Measurements from ENCODE around the gene PELI1.

The PELI1 gene, protein sequence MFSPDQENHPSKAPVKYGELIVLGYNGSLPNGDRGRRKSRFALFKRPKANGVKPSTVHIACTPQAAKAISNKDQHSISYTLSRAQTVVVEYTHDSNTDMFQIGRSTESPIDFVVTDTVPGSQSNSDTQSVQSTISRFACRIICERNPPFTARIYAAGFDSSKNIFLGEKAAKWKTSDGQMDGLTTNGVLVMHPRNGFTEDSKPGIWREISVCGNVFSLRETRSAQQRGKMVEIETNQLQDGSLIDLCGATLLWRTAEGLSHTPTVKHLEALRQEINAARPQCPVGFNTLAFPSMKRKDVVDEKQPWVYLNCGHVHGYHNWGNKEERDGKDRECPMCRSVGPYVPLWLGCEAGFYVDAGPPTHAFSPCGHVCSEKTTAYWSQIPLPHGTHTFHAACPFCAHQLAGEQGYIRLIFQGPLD

DNA sequence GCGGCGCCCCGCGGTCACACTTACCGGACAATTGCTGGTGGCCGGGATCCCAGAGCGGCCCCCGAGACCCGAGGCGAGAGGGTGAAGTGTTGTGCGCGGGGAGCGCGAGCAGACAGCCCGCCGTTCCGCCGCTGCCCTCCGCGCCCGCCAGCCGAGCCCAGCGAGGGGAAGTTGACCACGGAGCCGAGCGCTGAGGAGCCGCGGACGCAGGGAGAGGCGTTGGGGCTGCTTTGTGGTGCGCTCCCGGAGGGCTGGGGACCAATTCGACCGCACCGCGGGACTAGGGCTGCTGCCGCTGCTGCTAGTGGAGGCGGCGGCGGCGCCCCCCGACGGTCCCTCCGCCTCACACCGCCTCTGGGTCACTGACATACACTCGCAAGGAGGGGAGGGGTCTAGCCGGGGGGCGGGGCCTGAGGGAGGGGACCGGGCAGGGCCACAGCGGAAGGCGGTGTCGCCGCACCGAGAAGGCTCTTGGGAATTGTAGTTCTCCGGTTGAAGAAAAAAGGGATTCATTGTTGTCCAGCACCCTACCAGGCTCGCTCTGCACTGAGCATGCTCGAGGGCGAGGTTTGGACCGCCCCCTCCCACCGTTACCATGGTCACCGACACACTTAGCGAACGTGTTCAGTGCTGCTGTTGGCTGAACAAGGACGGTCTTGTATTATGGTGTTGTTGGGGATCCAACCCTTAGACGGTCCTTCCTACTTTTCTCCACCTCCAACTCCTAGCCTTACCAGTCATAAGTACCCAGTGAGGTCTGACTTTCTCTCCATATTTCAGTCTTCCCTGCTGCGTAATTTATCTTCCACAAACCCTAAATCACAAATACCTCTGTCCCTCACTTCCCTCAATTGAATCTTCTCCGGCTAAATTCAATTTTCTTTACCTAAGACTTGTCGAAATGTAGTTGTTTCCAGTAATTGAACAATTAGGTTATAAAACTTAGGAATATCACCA, at the start of gene PELI1:
Gene PELI1, minus strand, starts transcription at position 364 of the 957 bp plus-strand sequence. CDS start 36,110 bp downstream, outside the sequence.
- DNase-seq (ENCODE audit: low read depth in 1 of 2, low spot score in 1 of 2), result peak; percentile 81 to 90

DNA sequence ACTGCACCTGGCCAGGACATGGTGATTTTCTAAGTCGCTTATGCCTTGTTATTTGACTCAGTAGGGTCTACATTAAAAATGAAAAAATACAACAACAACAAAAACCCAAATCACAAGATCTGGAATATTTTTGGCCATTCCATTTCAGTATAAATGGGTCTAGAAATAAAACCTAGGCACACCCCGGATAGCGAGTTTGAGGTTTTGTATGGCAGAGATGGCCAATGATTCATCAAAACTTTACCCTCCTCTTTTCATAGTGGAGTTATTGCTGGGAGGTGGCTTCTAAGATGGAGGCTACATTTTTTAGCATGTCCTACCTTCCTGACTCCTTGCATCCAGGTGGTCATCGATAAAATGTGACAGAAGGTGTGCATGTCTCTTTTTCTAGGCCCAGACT, 49.3 kb upstream of the PELI1 start:
- DNase-seq (ENCODE audit: low read depth in 1 of 2, low spot score in 1 of 2), result no peak

DNA sequence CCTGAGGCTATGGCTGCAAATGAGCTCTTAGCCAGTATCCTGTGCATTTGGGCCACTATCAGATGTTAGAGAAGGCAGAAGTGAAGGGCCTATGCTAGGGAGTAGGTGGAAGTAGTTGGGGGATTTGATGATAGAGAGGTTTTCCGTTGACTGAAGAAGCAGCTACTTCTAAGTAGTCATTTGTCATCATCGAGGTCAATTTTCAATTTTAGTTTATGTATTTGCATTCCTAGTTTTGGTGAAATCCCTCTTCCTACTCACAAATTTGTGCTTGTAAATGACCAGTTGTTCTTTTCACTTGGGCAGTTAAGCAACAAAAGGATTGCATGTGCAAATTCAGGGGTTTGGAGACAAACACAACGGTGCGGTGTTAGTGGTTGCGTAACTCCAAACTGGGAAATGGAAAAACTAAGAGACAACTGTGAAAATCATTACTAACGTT, 48.5 kb upstream of the PELI1 start:
- no peak for DNase-seq (ENCODE audit: low read depth in 1 of 2, low spot score in 1 of 2)

DNA sequence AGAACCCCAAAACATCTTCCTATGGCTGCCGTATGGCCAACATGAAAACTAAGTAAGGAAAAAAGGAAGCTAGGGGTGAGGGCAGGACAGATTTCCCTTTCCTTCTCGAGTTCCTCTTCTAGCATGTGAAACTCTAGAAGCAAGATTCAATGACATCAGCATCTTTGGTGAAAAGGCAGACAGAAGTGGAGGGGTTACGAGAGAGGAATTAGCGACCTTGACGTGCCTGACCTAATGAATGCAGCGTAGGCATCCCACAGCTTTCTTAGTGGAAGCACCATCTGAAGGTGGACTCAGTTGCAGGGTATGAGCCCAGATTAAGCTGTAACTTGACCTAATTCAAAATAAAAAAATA, 47.9 kb upstream of the PELI1 start:
- DNase-seq (ENCODE audit: low read depth in 1 of 2, low spot score in 1 of 2), result no peak

DNA sequence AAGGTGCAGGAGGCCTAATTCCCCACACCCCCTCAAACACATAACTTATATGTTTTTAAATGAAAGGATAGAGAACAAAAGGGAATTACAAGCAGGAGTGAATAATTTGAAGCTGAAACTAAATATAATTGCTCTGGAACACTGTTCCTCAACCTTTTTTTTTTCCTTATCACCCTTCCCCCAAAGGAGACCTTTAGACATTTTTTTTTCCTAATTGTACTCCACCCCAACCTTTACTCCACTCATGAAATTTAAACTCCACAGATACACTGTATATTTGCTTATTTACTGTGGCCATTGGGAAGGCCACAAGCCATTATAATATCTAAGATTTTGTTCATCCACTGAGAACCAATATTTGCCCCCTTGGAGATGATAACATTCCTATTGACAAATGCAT, 45.4 kb upstream of the PELI1 start:
- DNase-seq (ENCODE audit: low read depth in 1 of 2, low spot score in 1 of 2), result no peak

DNA sequence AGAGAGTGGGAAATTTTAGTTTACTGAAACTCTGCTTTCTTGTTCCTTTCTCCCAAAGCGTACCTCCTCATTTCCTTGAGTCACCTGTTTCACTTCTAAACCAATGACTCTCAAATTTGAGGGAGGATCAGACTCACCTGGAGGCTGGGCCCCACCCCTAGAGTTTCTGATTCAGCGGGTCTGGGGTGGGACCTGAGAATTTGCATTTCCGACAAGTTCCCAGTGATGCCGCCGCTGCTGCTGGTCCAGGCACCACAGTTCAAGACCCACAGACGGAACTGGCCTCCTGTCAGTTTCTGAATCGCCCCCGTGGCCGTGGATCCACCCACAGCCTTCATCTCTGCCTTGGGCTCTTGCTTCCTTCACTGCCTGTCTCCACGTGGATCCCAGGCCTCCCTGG, 44.9 kb upstream of the PELI1 start:
- no peak for DNase-seq (ENCODE audit: low read depth in 1 of 2, low spot score in 1 of 2)

DNA sequence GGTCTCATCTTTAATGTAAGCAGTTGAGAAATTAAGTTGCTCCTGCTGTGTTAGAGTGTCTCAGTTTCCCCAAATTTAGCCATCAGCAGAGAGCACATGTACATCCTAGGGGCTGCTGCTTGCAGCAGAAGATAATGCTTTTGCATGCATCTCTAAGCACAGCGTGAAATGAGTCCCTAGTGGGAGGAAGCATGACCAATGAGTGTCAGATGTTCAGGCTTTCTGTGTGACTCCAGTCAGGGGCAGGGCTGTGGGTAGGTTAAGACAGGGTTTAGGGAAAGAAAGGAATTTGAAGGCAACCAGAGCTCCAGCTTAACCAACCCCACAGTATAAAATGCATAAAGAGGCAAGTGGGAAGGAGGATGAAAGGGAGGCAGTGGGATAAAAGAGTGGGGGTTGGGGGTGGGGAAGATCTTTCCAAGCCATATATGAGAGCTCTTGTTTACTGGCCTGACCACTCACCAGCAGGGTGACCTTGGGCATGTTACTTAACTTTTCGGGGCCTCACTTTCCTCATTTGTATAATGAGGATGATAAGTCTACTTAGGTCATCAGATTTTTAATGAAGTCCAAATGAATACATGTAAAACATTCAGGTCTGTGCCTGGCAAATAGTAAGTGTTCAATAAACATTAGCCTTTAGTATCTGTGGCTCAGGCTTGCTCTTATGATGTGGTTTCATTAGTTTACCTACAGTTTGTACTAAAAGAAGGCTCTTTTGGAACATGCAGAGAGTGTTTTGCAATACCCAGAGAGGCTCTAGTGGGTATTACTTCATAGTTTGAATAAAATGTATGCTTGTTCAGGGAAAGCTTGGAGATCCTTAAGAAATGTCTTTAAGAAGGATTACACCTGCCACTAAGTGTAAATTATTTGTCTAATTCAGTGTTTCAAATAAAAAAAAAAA, 42.7 kb upstream of the PELI1 start:
- no peak for DNase-seq (ENCODE audit: low read depth in 1 of 2, low spot score in 1 of 2)

DNA sequence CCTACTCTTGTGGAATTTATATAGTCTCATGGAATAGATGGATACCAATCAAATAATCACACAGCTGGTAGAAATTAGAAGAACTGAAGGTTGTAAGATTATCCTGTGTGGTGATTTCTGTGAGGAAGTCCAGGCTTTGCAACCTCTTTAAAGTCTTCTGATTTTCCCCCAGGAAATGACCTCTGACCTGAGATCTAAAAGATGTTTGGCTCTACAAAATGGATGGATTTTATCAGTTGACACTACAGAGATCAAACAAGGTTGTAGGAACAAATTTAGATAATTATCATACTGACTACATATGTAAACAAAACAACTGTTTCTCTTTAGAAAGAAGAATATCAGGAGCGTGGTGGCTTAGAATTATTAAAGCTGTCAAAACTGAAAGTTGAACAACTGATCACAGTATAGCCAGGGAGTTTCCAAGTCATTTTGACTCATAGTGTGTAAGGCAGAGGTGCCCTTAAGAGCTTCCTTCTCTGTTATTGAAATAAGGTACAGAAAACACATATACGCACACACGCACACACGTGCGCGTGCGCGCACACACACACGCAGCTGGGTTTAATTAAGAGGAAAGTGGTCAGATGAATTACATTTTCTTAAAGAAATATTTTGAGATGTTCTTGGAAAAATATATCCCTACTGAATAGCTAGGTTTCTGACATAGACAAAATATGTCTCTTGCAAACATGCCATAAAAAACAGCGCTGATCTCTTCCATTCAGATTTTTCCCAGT, 35.5 kb upstream of the PELI1 start:
- no peak for DNase-seq (ENCODE audit: low read depth in 1 of 2, low spot score in 1 of 2)

DNA sequence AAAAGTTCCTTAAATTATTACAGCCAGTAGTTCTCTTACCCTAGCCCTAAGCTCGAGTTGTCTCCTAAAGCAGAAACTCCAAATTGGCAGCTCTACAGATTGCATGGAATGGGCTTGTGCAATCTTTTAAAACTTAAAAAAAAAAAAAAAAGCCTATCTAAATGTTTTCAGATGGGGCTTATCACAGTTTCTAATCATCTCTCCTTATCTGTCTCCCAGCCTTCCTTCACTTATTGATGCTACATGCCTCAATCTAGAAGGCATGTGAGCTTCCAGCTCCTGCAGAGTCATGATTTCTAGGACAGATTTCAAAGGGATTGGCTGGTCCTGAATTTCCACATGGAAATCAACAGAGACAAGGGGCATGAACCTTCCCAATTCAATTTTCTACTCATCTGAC, 33.1 kb upstream of the PELI1 start:
- DNase-seq (ENCODE audit: low read depth in 1 of 2, low spot score in 1 of 2), result no peak

DNA sequence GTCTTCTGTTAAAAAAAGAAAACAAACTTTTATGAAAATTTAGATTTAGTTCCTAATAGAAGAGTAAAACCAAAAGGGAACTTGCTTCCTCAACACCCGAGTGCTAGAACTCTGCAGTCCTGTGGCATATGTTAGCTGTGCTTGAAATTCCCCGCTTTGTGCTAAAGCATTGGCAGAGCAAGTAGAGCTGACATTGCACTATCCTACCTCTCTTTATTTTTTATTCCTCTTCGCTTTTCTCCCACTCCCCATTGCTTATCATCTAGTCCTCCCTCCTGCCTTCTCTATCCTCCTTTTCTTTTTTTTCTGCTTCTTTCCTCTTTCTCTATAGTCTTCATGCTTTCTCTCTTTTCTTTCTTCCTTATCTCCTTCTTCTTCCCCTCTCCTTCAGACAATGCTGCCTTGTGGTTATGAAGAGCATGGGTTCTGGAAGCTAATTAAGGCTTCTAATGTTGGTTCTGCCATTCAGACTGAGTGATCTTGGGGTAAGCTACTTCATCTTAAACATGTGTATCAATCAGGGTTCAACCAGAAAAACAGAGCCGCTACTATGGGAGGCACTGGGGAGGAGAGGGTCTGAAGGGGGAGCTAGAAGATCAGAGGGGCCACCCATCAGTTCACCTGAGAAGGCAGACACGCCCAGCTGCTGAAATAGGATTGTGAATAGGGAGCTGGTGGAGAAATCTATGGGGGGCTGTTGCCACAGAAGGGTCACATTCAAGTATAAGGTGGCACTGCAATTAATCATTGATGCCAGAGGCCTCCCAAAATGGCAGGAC, 31.4 kb upstream of the PELI1 start:
- DNase-seq (ENCODE audit: low read depth in 1 of 2, low spot score in 1 of 2), result no peak

DNA sequence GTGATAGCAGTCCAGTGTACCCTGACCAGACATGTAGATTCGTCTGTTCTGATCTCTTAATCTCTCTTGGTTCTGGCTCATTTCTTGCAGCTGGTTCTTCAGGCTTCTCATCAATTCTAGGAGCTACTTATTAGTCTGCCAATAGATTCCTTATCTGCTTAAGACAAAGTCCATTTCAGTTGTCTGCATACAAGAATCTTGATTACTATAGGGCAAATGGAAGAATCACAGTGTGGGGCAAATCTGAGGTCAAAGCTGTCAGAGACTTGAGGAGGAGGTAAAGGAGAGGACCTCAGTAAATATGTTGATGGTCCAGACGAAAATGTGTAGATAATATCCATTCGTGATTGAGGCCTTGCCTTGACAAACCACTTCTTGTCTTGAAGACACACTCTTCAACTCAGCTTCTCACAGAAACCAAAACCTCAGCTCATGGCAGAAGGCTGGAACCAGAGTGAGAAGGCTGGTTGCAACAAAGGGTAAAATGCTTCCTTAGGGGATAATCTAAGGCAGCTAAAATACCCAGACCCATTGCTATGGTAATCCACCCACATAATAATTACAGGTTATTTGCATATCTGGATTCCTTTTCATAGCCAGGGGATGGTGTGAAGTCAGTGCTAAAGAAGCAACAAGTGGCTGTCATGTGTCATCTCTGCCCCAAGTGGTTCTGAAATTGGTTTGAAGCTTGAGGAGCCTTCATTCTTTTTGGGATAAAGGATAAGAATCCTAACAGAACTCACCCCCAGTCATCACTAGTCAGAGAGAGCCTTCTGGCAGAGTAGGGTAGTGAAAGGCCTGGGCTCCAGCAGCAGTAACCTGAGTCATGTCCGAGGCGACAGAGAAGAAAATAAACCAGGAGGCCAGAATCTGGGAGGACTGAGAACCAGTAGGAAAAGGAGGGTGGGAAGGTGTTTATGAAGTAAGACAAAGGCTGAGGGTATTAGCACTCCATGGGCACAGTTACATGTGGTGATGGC, 29.2 kb upstream of the PELI1 start:
- DNase-seq (ENCODE audit: low read depth in 1 of 2, low spot score in 1 of 2), result no peak

DNA sequence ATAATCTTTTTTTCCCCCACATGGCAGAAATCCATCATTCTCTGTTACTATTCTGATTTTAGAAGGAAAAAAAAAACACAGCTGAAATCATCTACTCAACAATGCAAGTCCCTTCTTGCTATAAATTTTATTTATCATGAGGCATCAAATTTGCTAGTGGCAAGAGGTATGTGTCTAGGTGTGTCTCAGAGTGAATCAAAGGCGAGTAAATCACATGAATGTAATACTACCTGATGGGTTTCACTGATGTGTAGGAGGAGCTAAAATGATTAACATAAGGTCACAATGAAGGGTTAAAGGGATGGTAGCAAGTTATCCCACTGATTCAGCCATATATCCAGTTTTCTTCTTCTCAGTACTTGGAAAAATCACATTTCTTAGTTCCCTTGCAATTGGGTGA, 24.5 kb upstream of the PELI1 start:
- no peak for DNase-seq (ENCODE audit: low read depth in 1 of 2, low spot score in 1 of 2)

DNA sequence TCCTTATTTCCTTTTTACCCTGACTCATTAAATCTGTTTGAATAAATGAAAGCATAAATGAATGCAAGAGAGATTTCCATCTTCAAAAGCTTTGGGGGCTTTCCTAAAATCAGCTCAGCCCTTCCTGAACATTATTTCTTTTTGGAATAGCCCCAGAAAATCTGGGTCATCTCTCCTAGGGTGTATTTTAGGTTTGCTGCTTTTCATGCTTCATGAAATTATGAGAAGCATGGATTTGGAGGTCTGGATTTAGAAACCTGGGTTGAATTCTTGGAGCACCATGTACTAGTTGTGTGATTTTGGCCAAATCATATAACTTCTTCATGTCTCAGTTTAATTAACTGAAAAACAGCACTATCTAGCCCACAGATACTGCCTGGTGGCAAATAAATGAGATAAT, 24.0 kb upstream of the PELI1 start:
- no peak for DNase-seq (ENCODE audit: low read depth in 1 of 2, low spot score in 1 of 2)

DNA sequence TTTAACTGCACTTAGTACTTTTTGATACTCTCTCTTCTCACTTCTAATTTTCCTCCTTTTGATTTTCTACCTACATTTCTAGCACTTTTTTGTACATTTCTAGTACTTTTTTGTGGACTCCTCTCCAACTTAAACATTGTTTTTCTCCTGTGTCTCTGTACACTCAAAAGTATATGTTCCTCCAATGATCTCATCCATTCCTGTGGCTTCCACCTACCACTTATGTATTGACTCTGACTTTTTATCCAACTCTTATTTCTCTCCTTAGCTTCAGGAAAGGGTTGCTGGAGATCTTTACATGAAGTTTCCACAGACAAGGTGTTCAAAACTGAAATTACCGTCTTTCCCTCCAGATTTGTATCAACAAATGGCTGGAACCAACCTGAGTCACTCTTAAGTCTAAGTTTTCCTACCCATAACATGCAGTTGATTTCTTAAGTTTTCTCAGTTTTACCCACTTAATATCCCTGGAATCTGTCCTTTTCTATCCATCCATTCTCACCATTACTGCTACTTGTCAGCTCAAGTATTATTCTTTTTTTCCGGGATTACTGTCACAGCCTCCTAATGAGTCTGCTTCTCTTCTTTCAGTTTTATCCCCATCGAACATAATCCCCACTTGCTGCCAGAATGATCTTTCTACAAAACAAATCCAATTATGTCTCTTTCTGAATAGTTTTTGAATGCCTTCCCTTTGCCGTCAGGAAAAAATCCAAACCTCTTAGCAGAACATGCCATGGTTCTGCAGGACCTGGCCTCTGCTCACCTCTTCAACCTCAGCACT, 22.6 kb upstream of the PELI1 start:
- no peak for DNase-seq (ENCODE audit: low read depth in 1 of 2, low spot score in 1 of 2)

DNA sequence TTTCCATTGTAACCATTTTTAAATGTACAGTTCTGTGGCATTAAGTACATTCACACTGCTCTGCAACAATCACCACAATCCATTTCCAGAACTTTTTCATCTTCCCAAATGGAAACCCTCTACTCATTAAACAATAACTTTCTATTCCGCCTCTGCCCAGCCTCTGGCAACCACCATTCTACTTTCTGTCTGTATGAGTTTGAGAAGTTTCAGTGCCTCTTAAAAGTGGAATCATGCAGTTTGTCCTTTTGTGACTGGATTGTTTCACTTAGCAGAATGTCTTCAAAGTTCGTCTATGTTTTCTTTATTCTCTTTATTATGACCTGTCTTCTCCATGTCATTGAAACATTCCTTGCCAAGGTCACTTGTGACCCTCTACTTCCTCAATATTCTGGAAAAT, 22.0 kb upstream of the PELI1 start:
- DNase-seq (ENCODE audit: low read depth in 1 of 2, low spot score in 1 of 2), result no peak

DNA sequence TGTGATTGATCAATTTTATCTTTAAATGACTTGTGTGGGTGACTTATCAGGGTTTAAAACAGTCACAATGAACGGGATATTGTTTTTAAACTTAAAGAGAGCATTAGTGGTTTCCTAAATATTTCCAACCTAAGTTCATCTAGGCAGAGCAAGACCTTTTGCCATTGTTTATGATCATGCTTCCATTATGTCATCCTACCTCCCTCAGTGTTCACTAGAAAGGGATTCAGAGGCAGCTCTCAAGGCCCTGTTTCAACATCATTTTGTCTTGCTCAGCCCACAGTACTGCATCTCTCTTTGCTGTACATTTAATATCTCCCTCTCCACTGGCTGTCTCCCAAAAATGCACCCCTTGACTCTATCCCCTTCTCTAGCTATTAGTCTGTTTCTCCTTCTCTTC, 21.5 kb upstream of the PELI1 start:
- DNase-seq (ENCODE audit: low read depth in 1 of 2, low spot score in 1 of 2), result no peak

DNA sequence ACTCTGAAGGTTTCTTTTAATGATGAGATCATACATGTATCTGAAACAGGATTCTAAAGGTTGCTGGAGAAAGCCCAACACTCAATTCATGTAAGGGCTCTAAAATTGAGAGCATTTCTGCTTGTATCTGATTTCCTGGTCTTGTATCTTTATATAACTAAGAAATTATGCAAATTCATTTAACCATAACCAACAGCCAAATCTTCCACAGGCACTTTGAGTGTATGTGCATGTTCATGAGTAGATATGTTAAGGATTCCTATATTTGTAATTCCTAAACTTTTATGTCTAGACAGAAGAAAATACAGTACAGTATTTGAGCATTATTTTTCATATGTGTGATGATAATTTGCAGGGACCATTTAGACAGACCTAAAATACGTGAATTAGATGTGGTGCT, 20.4 kb upstream of the PELI1 start:
- DNase-seq (ENCODE audit: low read depth in 1 of 2, low spot score in 1 of 2), result no peak

DNA sequence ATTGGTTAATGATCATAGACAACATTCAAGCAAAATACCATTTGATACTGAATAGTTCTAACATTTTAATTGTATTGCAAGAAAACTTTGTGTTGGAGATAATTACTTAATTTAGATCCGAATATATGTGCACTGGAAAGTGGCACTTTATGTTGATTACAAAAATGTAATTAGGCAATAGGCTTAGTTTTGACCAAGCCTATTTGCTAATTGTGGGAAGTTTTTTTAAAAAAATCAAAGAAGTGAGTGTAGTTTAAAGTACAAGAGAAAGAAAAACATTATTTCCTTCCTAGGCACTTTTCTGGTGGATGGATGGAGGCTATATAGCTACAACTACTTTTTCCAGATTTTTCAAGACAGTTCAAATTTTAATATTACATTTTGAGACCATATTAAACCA, 18.3 kb upstream of the PELI1 start:
- no peak for DNase-seq (ENCODE audit: low read depth in 1 of 2, low spot score in 1 of 2)
